Subcutaneous adipose tissue (tissue), 4 donors: ENCODE results near the gene LPO. TPM values are rescaled to one million over a fixed set of nuclear protein-coding genes. Genes with fewer than 3 reads are reported as not detected.

Source experiments
- total RNA-seq, 4 donors: library from RNA; depleted of rRNA; stranded (reverse); fragments of >200 nt; gene quantifications; one replicate each; pipeline ENCODE4 v1.1.0, GENCODE V29; 2016
- TF ChIP-seq, protein P1 (sequence below): fragments of 450-650 bp; IDR thresholded peaks from one replicate; pipeline ENCODE4 v1.5.1; 2016; ENCODE audit warnings: low read depth, mild to moderate bottlenecking, control low read depth, antibody characterized with exemption, moderate library complexity

LPO gene
- total RNA-seq, 4 donors from 2014 or later: not detected

DNA sequence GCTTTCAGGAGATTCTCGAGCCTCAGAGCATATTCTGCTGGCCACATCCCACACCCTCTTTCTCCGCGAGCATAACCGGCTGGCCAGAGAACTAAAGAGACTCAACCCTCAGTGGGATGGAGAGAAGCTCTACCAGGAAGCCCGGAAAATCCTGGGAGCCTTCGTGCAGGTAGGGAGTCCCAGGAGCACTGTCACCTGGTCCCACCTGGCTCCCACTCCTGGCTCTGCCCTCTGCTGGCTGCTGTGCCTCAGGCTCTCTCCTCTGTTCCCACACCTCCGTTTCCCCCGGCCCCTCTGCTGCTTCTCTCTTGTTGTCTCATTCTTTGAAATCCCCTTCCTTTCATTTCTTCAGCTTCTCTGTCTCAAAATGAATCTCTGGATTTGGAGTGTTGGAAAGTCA lies 16.4 kb downstream of the LPO start:
- TF ChIP-seq, protein P1, sequence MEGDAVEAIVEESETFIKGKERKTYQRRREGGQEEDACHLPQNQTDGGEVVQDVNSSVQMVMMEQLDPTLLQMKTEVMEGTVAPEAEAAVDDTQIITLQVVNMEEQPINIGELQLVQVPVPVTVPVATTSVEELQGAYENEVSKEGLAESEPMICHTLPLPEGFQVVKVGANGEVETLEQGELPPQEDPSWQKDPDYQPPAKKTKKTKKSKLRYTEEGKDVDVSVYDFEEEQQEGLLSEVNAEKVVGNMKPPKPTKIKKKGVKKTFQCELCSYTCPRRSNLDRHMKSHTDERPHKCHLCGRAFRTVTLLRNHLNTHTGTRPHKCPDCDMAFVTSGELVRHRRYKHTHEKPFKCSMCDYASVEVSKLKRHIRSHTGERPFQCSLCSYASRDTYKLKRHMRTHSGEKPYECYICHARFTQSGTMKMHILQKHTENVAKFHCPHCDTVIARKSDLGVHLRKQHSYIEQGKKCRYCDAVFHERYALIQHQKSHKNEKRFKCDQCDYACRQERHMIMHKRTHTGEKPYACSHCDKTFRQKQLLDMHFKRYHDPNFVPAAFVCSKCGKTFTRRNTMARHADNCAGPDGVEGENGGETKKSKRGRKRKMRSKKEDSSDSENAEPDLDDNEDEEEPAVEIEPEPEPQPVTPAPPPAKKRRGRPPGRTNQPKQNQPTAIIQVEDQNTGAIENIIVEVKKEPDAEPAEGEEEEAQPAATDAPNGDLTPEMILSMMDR: no peak

DNA sequence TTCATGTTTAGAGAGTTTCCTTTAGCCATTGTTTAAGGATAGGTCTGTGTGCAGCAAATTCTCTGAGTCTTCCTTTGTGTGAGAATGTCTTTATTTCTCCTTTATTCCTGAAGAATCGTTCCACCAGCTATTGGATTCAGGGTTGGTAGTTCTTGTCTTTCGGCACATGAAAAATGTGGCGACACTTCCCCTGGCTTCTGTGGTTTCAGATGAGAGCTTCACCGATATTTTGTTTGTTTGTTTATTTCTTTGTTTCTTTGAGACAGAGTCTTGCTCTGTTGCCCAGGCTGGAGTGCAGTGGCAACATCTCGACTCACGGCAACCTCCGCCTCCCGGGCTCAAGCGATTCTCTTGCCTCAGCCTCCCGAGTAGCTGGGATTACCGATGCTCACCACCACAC lies 23.8 kb downstream of the LPO start:
- TF ChIP-seq, protein P1: no peak

DNA sequence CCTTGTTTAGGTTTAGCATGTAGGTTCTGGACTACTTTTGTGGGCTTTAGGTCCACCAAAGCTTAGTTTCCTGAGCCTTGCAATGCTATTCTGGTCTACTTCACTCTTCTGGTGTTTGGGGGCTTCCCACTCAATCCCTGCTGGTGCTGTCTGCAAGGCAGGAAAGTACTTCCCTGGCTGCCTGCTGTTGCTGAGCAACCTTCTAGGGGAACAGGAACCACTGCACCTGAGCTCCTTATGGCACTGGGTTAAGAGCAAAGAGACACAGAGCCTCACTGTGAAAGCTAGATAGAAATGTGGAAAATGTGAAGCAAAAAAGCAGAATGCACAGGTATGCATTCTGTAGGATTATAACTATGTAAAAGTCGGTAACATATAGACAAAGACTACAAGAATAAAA lies 25.4 kb downstream of the LPO start:
- TF ChIP-seq, protein P1: no peak

DNA sequence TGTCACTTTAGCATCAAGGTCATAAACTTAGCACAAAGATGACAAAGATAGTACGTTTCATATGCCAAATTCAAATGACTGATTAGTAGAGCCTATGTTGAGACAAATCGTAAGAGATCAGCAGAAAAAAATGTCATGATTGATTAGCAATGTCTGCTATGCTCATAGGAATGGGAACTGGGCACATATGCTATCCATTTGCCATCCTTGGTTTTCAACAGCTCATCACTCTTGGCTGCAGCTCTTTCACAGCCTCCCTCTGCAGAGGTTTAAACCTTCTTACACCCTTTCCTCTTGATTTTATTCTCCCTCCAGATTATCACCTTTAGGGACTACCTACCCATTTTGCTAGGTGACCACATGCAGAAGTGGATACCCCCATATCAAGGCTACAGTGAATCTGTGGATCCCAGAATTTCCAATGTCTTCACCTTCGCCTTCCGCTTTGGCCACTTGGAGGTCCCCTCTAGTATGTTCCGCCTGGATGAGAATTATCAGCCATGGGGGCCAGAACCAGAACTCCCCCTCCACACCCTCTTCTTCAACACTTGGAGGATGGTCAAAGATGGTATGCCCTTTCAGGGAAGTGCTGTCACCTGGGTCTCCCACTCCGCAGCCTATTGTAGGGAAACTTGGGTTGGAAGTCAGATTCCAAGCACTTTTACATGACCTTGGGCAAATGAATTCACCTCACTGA lies 26.2 kb downstream of the LPO start:
- TF ChIP-seq, protein P1: no peak

DNA sequence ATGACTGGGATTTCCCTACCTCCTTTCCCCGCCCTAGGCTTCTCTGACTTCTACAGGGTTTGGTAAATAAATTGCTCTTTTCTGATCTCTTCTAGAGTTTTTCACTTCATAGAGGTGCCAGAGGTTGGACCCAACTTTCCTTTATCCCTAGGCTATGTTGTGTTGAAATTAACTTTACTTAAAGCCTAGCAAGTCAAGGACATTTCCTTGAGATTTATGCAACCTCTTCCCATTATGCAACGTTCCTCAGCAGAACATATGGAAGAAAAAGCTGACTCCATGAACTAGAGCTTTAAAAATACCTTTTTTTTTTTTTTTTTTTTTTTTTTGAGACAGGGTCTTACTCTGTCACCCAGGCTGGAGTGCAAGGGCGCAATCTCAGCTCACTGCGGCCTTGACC lies 26.9 kb downstream of the LPO start:
- TF ChIP-seq, protein P1: no peak

DNA sequence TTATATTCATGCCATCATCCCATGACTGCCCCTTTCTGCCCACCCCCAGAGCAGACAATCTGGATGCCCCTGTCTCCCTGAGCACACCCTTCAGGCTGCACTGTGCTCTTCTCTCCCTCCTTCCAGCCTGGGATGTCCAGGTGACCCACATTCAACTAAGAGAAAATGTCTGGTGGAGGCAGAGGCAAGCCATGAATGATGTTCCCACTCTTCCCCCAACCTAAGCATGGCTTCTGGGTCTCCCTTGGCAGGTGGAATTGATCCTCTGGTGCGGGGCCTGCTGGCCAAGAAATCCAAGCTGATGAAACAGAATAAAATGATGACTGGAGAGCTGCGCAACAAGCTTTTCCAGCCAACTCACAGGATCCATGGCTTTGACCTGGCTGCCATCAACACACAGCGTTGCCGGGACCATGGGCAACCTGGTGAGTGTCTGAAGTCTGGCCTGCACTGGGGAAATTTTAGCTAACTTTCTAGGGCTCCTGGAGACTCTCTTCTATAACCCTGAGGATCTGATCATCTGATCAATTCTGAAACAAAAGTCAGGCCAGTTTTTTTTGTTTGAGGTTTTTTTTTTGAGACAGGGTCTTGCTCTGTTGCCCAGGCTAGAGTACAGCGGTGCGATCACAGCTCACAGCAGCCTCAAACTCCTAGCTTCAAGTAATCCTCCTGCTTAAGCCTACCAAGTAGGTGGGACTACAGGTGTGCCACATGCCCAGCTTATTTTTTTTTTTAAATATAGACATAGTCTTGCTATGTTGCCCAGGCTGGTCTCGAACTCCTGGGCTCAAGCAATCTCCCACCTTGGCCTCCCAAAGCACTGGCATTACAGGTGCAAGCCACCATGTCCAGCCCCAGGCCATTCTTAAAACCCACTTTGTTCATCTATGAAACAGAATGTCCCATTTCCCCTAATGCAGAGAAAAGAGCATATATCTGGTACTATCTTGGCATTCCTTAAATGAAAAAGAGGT lies 27.8 kb downstream of the LPO start:
- TF ChIP-seq, protein P1: no peak
